Suprapubic skin (tissue), 4 donors: ENCODE results near the gene GSTP1. TPM values are rescaled to one million over a fixed set of nuclear protein-coding genes. Genes with fewer than 3 reads are reported as not detected.
"Not testable (repeated sequence)": the region's sequence is repeated elsewhere in the genome, so short reads cannot be mapped to it uniquely, and the experiment has no call there.

ENCODE experiments used
- DNase-seq, 2 donors: peaks; one replicate each; pipeline ENCODE4 v3.0.0-alpha.2; 2019; ENCODE audit warnings: low spot score in 2 of 2
- H3K27ac ChIP-seq: fragments of 200-600 bp; sonication (generic); one replicate; pipeline ENCODE4 v1.5.1; 2019
- H3K27me3 ChIP-seq: fragments of 200-600 bp; sonication (generic); one replicate; pipeline ENCODE4 v1.5.1; 2019
- H3K36me3 ChIP-seq: fragments of 200-600 bp; sonication (generic); one replicate; pipeline ENCODE4 v1.5.1; 2019
- H3K4me1 ChIP-seq: fragments of 200-600 bp; sonication (generic); one replicate; pipeline ENCODE4 v1.5.1; 2019
- H3K4me3 ChIP-seq: fragments of 200-600 bp; sonication (generic); one replicate; pipeline ENCODE4 v1.5.1; 2019; ENCODE audit warnings: mild to moderate bottlenecking
- H3K9me3 ChIP-seq: fragments of 200-600 bp; sonication (generic); one replicate; pipeline ENCODE4 v1.5.1; 2019
- CTCF ChIP-seq, 2 donors: fragments of 200-600 bp in 1 of 2; fragments of 450-650 bp in 1 of 2; sonication (generic) in 1 of 2; IDR thresholded peaks; one replicate each; pipeline ENCODE4 v1.5.1; 2016 to 2019; ENCODE audit warnings: antibody characterized with exemption in 2 of 2, mild to moderate bottlenecking in 1 of 2, moderate library complexity in 1 of 2
- EP300 ChIP-seq: sonication (generic); formaldehyde crosslinking; IDR thresholded peaks from one replicate; pipeline ENCODE4 v1.6.1; 2017; ENCODE audit warnings: antibody characterized with exemption
- POLR2A ChIP-seq, 2 donors: fragments of 450-650 bp; IDR thresholded peaks; one replicate each; pipeline ENCODE4 v1.6.1; 2017; ENCODE audit warnings: antibody characterized with exemption in 2 of 2, mild to moderate bottlenecking in 2 of 2, moderate library complexity in 2 of 2
- POLR2AphosphoS5 ChIP-seq, 3 donors: sonication (generic); formaldehyde crosslinking; IDR thresholded peaks; one replicate each; pipeline ENCODE4 v1.6.1; 2017; ENCODE audit warnings: antibody characterized with exemption in 3 of 3
- WGBS: methylation state at CpG from one replicate; pipeline ENCODE4 v1.1.5; 2018; 5-methylcytosine and 5-hydroxymethylcytosine counted together
- total RNA-seq, 4 donors: library from RNA; depleted of rRNA; stranded (reverse); fragments of >200 nt; gene quantifications; one replicate each; pipeline ENCODE4 v1.1.0, GENCODE V29; 2016

The GSTP1 gene
- total RNA-seq, 4 donors from 2014 or later, result 564 to 1,559 (median 1,256) TPM

- DNase-seq, result no peak
- H3K4me1 ChIP-seq, result peaks cover 9% of the 10 kb centered on the region
- no peak overlapping the region for H3K27ac ChIP-seq
- no peaks in the 10 kb centered on the region for H3K36me3 ChIP-seq
- H3K4me3 ChIP-seq, result no peak overlapping the region
- 45% methylated on average over 3 of the region's 3 CpGs for WGBS
- no peaks in the 10 kb centered on the region for H3K27me3 ChIP-seq
- no peaks in the 10 kb centered on the region for H3K9me3 ChIP-seq
- no peak for TF ChIP-seq POLR2A (IDR thresholded peaks at IDR 0.05)
- no peak for TF ChIP-seq CTCF (IDR thresholded peaks at IDR 0.05)
- no peak for TF ChIP-seq POLR2AphosphoS5 (IDR thresholded peaks at IDR 0.05)
- TF ChIP-seq EP300, result no peak
These were observed 9.9 kb downstream of the GSTP1 start for GRCh38 chr11:67593565-67593905.

DNA sequence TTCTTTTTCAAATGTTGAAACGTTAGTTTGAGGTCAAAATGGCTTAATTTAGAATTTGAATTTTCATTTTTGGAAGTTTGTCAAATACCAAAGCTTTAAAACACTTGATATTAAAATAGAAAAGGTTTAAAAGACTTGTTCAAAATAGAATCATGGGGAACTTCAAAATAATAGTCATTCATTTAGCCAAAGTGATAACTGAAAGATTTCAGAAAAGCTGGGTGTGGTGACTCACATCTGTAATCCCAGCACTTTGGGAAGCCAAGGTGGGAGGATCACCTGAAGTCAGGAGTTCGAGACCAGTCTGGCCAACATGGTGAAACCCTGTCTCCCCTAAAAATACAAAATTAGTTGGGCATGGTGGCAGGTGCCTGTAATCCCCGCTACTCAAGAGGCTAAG, 10.9 kb downstream of the GSTP1 start:
- Histone ChIP-seq H3K27me3 (no peaks in the 10 kb centered on the region), H3K9me3 (no peaks in the 10 kb centered on the region), H3K4me1 (peaks cover 9% of the 10 kb centered on the region), H3K4me3 (no peak overlapping the region), H3K36me3 (no peaks in the 10 kb centered on the region), H3K27ac (no peak overlapping the region)
- TF ChIP-seq CTCF (IDR thresholded peaks at IDR 0.05) (no peak), EP300 (no peak), POLR2AphosphoS5 (IDR thresholded peaks at IDR 0.05) (no peak), POLR2A (IDR thresholded peaks at IDR 0.05) (no peak)
- no peak for DNase-seq
- WGBS, result 65% methylated on average over 3 of the region's 3 CpGs

DNA sequence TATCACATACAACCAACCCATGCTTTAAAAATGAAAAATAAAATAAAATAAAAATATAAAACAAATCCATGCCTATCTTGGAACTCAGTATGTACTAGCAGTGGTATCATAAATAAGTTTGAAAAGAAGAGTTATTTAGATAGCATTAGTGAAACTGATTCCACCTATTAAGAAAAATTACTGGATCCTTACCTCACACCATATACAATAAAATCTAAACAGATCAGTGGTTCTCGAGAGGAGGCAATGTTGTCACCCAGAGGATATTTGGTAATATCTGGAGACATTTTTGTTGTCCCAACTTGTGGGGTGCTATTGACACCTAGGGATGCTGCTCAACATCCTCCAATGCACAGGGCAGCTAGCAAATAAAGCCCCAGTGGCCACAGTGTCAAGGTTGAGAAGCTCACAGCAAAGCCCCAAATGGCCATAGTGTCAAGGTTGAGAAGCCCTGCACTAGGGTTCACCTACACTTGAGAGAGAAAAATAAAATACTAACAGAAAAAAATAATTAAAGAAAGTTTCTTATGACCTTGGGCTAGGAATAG, 13.2 kb downstream of the GSTP1 start:
- 83% methylated on average over 1 of the region's 1 CpG for WGBS
- Histone ChIP-seq H3K27ac (no peak overlapping the region), H3K4me3 (no peak overlapping the region), H3K4me1 (peaks cover 9% of the 10 kb centered on the region), H3K9me3 (no peaks in the 10 kb centered on the region), H3K36me3 (no peaks in the 10 kb centered on the region), H3K27me3 (no peaks in the 10 kb centered on the region)
- no peak for DNase-seq
- no peak for TF ChIP-seq EP300
- no peak for TF ChIP-seq CTCF (IDR thresholded peaks at IDR 0.05)
- TF ChIP-seq POLR2AphosphoS5 (IDR thresholded peaks at IDR 0.05), result no peak
- TF ChIP-seq POLR2A (IDR thresholded peaks at IDR 0.05), result no peak

GRCh38 chr11:67597458-67597857, 13.8 kb downstream of the GSTP1 start:
- not testable (repeated sequence) for DNase-seq, H3K4me1 ChIP-seq, H3K27ac ChIP-seq, H3K4me3 ChIP-seq, H3K9me3 ChIP-seq, H3K36me3 ChIP-seq, H3K27me3 ChIP-seq
- WGBS, result 73% methylated on average over 3 of the region's 3 CpGs

DNA sequence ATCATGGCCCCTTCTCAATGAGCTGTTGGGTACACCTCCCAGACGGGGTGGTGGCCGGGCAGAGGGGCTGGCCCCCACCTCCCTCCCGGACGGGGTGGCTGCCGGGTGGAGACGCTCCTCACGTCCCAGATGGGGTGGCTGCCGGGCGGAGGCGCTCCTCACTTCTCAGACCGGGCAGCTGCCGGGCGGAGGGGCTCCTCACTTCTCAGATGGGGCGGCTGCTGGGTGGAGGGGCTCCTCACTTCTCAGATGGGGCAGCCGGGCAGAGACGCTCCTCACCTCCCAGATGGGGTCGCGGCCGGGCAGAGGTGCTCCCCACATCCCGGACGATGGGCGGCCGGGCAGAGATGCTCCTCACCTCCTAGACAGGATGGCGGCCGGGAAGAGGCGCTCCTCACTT, 14.4 kb downstream of the GSTP1 start:
- H3K9me3 ChIP-seq, H3K27me3 ChIP-seq, H3K4me1 ChIP-seq, H3K4me3 ChIP-seq, H3K36me3 ChIP-seq, DNase-seq, H3K27ac ChIP-seq: not testable (repeated sequence)
- WGBS, result 83% methylated on average over 3 of the region's 26 CpGs

DNA sequence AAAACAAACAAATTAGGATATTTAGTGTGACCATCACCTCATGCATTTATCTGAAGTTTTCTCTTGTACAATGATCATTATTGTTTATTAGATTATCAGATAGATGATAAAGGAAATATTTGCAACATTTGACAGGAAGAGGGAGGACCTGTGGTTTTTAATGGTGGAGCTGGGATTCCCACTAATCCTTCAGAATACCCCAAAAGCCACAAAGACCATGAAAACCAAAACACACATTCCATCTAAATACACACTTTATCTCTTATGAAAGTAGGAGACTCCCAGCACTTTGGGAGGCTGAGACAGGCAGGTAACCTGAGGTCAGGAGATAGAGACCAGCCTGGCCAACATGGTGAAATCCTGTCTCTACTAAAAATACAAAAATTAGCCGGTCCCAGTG, 15.5 kb downstream of the GSTP1 start:
- no peaks in the 10 kb centered on the region for H3K9me3 ChIP-seq
- H3K27ac ChIP-seq, result no peak overlapping the region
- TF ChIP-seq EP300 (no peak), POLR2AphosphoS5 (IDR thresholded peaks at IDR 0.05) (no peak), CTCF (IDR thresholded peaks at IDR 0.05) (no peak), POLR2A (IDR thresholded peaks at IDR 0.05) (no peak)
- H3K4me3 ChIP-seq, result no peak overlapping the region
- 83% methylated on average over 1 of the region's 1 CpG for WGBS
- H3K36me3 ChIP-seq, result no peaks in the 10 kb centered on the region
- no peaks in the 10 kb centered on the region for H3K27me3 ChIP-seq
- H3K4me1 ChIP-seq, result no peaks in the 10 kb centered on the region
- no peak for DNase-seq
